ENCODE data around the gene LRP1-AS. TPM values are rescaled to one million over a fixed set of nuclear protein-coding genes. Genes with fewer than 3 reads are reported as not detected.

The LRP1-AS gene
- polyA plus RNA-seq, 2 of the 4 experiments (the other 2 are of a cell fraction), result not detected

DNA sequence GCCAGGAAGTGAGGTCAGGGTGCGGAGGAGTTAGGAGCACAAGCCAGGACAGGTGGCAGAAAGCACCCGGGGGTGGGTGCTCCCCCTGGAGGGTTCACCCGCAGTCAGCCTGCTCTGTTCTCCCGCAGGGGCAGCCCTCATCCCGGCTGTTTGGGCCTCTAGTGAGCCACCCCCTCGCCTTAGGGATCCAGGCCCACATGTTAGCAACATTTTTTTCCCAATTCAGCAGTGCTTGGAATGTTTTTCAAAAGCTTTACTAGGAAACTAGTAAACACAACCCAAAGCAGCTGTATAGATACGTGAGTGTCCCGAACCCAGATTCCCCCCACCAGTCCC lies 40.6 kb upstream of the LRP1-AS start:
- no peak for DNase-seq (ENCODE audit: low read depth in 1 of 2, low spot score in 1 of 2)
- Histone ChIP-seq H3K4me2 (no peak overlapping the region), H3K27ac (no peak overlapping the region), H3K4me3 (no peak overlapping the region), H3K4me1 (no peaks in the 10 kb centered on the region), H3K9me3 (no peaks in the 10 kb centered on the region)
- CTCF ChIA-PET, result interaction anchor here (0.7 to 27.5 kb wide), 13 partner anchors 9 to 127 kb away, joined by 3 to 1152 read pairs (median 4); partner anchors contain the start of genes LRP1, SHMT2 and STAT6
- no peak for TF ChIP-seq MAFK (IDR thresholded peaks at IDR 0.05; ENCODE audit: partially characterized antibody)
- TF ChIP-seq RNF2 (IDR thresholded peaks at IDR 0.05; ENCODE audit: borderline replicate concordance, low read depth), result no peak
- no peak for TF ChIP-seq ZSCAN20 (CRISPR knock-in tag; IDR thresholded peaks at IDR 0.05)
- TF ChIP-seq, protein P1, sequence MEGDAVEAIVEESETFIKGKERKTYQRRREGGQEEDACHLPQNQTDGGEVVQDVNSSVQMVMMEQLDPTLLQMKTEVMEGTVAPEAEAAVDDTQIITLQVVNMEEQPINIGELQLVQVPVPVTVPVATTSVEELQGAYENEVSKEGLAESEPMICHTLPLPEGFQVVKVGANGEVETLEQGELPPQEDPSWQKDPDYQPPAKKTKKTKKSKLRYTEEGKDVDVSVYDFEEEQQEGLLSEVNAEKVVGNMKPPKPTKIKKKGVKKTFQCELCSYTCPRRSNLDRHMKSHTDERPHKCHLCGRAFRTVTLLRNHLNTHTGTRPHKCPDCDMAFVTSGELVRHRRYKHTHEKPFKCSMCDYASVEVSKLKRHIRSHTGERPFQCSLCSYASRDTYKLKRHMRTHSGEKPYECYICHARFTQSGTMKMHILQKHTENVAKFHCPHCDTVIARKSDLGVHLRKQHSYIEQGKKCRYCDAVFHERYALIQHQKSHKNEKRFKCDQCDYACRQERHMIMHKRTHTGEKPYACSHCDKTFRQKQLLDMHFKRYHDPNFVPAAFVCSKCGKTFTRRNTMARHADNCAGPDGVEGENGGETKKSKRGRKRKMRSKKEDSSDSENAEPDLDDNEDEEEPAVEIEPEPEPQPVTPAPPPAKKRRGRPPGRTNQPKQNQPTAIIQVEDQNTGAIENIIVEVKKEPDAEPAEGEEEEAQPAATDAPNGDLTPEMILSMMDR (IDR thresholded peaks at IDR 0.05), result no peak
- TF ChIP-seq CBX2 (IDR thresholded peaks at IDR 0.05; ENCODE audit: borderline replicate concordance, low read depth), result no peak
- TF ChIP-seq, protein P2, sequence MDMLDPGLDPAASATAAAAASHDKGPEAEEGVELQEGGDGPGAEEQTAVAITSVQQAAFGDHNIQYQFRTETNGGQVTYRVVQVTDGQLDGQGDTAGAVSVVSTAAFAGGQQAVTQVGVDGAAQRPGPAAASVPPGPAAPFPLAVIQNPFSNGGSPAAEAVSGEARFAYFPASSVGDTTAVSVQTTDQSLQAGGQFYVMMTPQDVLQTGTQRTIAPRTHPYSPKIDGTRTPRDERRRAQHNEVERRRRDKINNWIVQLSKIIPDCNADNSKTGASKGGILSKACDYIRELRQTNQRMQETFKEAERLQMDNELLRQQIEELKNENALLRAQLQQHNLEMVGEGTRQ (IDR thresholded peaks at IDR 0.05), result no peak
- TF ChIP-seq JUN (IDR thresholded peaks at IDR 0.05), result no peak
- no peak for TF ChIP-seq KDM5A (IDR thresholded peaks at IDR 0.05)
- TF ChIP-seq GATA3 (IDR thresholded peaks at IDR 0.05; ENCODE audit: borderline replicate concordance), result no peak
- 75% methylated on average over 8 of the region's 8 CpGs for WGBS (ENCODE audit: missing lambda C conversion rate)
- POLR2A ChIA-PET, result no interaction called here
- no peak for FAIRE-seq
- no peak for ATAC-seq

DNA sequence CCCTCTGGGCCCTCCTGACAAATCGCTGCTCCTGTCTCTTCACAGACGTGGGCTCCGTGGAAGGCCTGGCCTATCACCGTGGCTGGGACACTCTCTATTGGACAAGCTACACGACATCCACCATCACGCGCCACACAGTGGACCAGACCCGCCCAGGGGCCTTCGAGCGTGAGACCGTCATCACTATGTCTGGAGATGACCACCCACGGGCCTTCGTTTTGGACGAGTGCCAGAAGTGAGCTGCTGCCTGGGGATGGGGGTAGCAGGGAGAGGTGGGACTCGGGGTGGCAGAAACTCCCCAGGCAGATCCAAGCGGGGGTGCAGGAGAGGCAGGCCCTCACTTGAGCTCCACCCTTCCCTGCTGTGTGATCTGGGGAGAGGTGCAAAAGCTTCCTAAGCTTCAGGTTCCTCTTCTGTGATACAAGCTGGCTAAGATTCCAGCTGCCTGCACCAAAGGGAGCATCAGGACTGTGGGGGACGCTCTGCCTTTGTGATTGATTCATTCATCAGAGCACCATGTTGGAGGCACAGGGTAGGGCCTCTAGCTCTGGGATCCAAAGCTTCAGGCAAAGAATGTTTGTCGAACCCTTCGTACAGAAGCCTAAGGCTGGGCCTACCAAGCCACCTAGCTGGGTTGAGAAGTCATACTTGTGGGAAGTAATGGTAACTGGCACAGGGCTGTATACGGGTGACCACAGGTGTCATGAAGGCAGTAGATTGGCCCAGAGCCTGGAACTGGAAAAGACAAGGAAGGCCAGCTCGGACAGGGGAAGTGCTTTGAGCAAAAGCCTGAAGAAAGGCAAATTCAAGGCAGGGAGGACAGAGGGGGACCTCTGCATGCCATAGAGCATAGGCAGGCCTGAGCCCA lies 40.0 kb upstream of the LRP1-AS start:
- WGBS (ENCODE audit: missing lambda C conversion rate), result 66% methylated on average over 18 of the region's 21 CpGs
- TF ChIP-seq, protein P2 (IDR thresholded peaks at IDR 0.05), result no peak
- TF ChIP-seq HOXB13 (CRISPR knock-in tag; IDR thresholded peaks at IDR 0.05; ENCODE audit: low read depth), result no peak
- TF ChIP-seq, protein P3, sequence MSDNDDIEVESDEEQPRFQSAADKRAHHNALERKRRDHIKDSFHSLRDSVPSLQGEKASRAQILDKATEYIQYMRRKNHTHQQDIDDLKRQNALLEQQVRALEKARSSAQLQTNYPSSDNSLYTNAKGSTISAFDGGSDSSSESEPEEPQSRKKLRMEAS (IDR thresholded peaks at IDR 0.05), result no peak
- no peak for TF ChIP-seq NFE2L2 (conservative IDR thresholded peaks at IDR 0.05; ENCODE audit: low read length)
- no peak for TF ChIP-seq POLR2AphosphoS2 (conservative IDR thresholded peaks at IDR 0.05; ENCODE audit: low read length)
- TF ChIP-seq MAFK (IDR thresholded peaks at IDR 0.05; ENCODE audit: partially characterized antibody), result no peak
- no peak for TF ChIP-seq RNF2 (IDR thresholded peaks at IDR 0.05; ENCODE audit: borderline replicate concordance, low read depth)
- no peak for TF ChIP-seq CBX2 (IDR thresholded peaks at IDR 0.05; ENCODE audit: borderline replicate concordance, low read depth)
- TF ChIP-seq SREBF2 (IDR thresholded peaks at IDR 0.05), result no peak
- TF ChIP-seq EP300 (IDR thresholded peaks at IDR 0.05), result no peak
- TF ChIP-seq HDAC2 (IDR thresholded peaks at IDR 0.05), result no peak
- TF ChIP-seq CEBPB (IDR thresholded peaks at IDR 0.05), result no peak
- TF ChIP-seq, protein P4, sequence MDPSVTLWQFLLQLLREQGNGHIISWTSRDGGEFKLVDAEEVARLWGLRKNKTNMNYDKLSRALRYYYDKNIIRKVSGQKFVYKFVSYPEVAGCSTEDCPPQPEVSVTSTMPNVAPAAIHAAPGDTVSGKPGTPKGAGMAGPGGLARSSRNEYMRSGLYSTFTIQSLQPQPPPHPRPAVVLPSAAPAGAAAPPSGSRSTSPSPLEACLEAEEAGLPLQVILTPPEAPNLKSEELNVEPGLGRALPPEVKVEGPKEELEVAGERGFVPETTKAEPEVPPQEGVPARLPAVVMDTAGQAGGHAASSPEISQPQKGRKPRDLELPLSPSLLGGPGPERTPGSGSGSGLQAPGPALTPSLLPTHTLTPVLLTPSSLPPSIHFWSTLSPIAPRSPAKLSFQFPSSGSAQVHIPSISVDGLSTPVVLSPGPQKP (IDR thresholded peaks at IDR 0.05; ENCODE audit: low read depth, low read length), result no peak
- no peak for TF ChIP-seq FOXS1 (CRISPR knock-in tag; IDR thresholded peaks at IDR 0.05)
- no peak for TF ChIP-seq EHF (CRISPR knock-in tag; IDR thresholded peaks at IDR 0.05)
- H3K9me3 ChIP-seq, result no peaks in the 10 kb centered on the region
- H3K4me1 ChIP-seq, result no peaks in the 10 kb centered on the region
- POLR2A ChIA-PET, result no interaction called here
- no peak overlapping the region for H3K27ac ChIP-seq
- no peak for DNase-seq (ENCODE audit: low read depth in 1 of 2, low spot score in 1 of 2)
- CTCF ChIA-PET, result interaction anchor here (0.7 to 27.5 kb wide), 15 partner anchors 2 to 121 kb away, joined by 3 to 1152 read pairs (median 4); partner anchors contain the start of genes LRP1, SHMT2 and STAT6
- H3K4me3 ChIP-seq, result no peak overlapping the region
- no peak for ATAC-seq
- FAIRE-seq, result no peak
- no peak overlapping the region for H3K4me2 ChIP-seq
